Loucy (cell line): Measurements from ENCODE around the gene SLC44A2.

Experiments
- CTCF ChIP-seq: fragments of 200-600 bp; sonication (generic); conservative IDR thresholded peaks from 2 replicates; pipeline ENCODE4 v1.5.1; 2014; ENCODE audit warnings: mild to moderate bottlenecking, antibody characterized with exemption, low read length
- EZH2phosphoT487 ChIP-seq: fragments of 200-600 bp; IDR thresholded peaks from 2 replicates; pipeline ENCODE4 v1.6.1; 2018; ENCODE audit warnings: antibody characterized with exemption, mild to moderate bottlenecking, moderate library complexity, borderline replicate concordance

GRCh38 chr19:10637894-10638293 lies 12.5 kb downstream of the SLC44A2 start:
- TF ChIP-seq CTCF (no peak), EZH2phosphoT487 (no peak)
